Activated T-cell treated with anti-CD3 and anti-CD28 coated beads for 24 hours (primary cell): ENCODE data around the gene PLXNB3.
"Not testable (repeated sequence)": the region's sequence is repeated elsewhere in the genome, so short reads cannot be mapped to it uniquely, and the experiment has no call there.

Experiments
- DNase-seq: peaks from one replicate; pipeline ENCODE4 v3.0.0-alpha.2; 2020; ENCODE audit warnings: low read depth

PLXNB3 gene

GRCh38 chrX:153763989-153764755 is at the start of gene PLXNB3:
PLXNB3 (plus strand) TSS chrX:153764249; CDS start chrX:153765536, 1,287 bp downstream.
- peak; percentile 52 for DNase-seq

- DNase-seq, result no peak
These were observed 49.8 kb upstream of the PLXNB3 start for GRCh38 chrX:153714256-153714655.

GRCh38 chrX:153717445-153717844 is 46.6 kb upstream of the PLXNB3 start:
- DNase-seq, result no peak

- DNase-seq, result no peak
These were observed 44.8 kb upstream of the PLXNB3 start for GRCh38 chrX:153719238-153719637.

- DNase-seq, result no peak
These were observed 44.3 kb upstream of the PLXNB3 start for GRCh38 chrX:153719701-153720100.

DNA sequence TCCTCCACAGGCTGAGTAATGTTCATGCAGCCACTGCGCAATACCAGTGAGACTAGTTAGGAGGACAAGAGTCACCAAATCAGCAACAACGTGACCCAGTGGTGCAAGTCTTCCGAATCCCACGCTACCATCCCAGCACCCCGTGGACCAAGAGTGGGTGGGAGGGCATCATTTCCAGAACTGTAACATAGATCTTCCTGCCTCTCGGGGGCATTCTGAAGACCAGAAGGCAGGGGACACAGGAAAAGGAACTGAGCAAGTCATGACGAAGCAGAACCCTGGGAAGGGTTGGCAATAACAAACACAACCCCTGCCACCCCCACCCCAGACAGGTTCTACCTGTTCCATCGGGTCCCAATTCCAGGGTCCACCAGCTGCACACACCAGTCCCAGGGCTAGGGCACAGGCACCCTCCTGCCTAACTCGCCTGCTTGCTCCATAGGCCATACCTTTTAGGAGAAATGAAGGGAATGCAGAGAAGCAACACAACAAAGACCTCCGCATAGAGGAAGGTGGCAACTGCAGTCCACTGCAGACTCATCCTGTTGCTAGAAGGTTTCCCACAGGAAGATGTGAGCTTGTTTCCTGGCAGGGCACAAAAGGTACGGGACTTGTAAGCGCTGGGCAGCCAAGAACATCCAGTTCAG is 41.2 kb upstream of the PLXNB3 start:
- DNase-seq, result no peak

DNA sequence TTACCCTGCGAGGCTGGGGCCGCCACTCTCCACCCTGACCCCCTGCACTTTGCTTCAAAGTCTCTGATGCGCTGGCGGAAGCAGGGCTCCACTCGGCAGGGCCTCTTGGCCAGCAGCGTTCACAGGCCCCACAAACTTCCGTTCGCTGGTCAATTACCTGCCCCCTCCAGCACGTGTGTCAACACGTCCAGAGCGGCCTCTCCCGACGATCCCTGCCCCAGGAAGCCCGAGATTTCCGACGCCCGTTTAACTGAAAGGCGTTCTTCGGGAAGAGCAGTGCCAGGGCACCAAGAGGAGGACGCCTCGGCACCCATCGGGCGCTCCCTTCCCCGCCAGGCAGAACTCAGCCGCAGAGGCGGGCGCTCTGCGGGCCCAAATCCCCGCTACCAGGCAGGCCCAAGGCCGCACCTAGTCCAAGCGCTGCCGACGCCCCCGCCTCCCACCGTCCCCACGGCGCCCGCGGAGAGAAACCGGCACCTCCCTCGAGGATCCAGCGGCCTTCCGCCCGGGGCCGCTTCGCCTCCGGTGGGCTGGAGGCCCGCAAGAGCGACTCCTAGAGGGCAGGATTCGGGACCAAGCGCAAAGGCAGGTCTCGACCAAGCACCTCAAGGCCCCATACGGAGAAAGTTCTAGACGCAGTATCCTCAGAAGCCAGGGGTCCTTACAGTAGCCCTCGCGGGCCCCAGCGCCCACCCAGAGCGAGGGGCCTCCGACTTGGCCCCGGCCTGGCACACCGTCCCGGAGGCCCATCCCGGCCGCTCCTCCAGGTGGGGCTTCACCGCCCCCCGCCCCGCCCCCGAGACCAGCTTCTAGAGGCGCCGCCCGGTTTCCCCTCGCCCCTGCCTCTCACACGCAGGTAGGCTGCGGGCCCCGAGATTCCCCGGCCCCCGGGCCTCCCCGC is 40.4 kb upstream of the PLXNB3 start:
- peak; percentile 51 for DNase-seq

- peak; percentile 80 for DNase-seq
These were observed 39.6 kb upstream of the PLXNB3 start, which contains the start of the genes ABCD1 and BCAP31 for GRCh38 chrX:153724252-153725038. ABCD1 (plus strand) TSS chrX:153724856; CDS start chrX:153725267, 411 bp downstream. BCAP31 (minus strand) TSS chrX:153724387; CDS start chrX:153723244, 1,143 bp downstream.

DNA sequence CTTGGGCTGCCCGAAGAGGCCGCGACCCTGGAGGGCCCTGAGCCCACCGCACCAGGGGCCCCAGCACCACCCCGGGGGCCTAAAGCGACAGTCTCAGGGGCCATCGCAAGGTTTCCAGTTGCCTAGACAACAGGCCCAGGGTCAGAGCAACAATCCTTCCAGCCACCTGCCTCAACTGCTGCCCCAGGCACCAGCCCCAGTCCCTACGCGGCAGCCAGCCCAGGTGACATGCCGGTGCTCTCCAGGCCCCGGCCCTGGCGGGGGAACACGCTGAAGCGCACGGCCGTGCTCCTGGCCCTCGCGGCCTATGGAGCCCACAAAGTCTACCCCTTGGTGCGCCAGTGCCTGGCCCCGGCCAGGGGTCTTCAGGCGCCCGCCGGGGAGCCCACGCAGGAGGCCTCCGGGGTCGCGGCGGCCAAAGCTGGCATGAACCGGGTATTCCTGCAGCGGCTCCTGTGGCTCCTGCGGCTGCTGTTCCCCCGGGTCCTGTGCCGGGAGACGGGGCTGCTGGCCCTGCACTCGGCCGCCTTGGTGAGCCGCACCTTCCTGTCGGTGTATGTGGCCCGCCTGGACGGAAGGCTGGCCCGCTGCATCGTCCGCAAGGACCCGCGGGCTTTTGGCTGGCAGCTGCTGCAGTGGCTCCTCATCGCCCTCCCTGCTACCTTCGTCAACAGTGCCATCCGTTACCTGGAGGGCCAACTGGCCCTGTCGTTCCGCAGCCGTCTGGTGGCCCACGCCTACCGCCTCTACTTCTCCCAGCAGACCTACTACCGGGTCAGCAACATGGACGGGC is 38.8 kb upstream of the PLXNB3 start:
- no peak for DNase-seq

DNA sequence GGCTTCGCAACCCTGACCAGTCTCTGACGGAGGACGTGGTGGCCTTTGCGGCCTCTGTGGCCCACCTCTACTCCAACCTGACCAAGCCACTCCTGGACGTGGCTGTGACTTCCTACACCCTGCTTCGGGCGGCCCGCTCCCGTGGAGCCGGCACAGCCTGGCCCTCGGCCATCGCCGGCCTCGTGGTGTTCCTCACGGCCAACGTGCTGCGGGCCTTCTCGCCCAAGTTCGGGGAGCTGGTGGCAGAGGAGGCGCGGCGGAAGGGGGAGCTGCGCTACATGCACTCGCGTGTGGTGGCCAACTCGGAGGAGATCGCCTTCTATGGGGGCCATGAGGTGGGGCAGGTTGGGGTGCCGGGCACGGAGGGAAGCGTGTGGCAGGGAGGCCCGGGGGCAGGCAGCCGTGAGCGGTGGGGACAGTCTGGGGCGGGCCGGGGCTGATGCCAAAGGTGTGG is 38.2 kb upstream of the PLXNB3 start:
- DNase-seq, result no peak

DNA sequence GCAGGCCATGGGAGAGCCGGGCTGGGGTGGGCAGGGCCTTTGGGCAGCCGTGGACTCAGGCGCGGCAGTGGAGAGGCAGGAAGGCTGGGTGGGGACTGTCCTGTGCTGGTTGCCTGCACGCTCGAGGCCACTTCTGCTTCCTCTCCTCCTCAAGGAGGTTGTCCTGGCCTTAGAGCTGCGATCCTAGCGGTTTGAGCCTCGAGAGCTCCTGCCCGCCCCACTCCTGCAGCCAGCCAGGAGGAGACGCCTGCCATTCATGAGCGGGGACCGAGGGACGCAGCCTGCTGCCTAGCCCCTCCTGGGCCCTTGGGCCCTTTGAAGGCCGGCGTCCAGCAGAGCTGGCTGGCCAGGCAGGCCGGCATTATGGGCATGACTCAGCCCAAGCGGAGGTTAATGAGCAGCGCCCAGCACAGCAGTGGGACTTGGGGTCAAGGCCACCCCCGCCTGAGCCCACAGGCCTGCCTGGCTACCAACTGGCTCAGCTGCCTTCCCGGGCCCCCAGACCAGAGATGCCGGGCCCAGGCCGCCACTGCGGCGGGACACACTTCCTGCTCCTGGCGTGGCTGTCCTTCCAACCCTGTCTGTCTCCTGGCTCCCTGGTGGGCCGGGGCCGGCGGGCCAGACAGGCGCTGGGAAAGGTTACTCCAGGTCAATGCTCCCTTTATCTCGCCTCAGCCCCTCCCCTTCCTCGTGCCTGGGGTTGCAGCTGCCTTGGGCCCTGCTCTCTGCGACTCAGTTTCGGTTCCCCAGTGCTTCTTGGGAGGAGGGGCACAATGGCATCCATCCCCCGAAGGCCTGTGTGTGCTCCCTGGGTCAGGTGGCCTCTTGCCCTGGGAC is 37.5 kb upstream of the PLXNB3 start:
- no peak for DNase-seq

GRCh38 chrX:153727123-153727931 is 36.7 kb upstream of the PLXNB3 start:
- no peak for DNase-seq

DNA sequence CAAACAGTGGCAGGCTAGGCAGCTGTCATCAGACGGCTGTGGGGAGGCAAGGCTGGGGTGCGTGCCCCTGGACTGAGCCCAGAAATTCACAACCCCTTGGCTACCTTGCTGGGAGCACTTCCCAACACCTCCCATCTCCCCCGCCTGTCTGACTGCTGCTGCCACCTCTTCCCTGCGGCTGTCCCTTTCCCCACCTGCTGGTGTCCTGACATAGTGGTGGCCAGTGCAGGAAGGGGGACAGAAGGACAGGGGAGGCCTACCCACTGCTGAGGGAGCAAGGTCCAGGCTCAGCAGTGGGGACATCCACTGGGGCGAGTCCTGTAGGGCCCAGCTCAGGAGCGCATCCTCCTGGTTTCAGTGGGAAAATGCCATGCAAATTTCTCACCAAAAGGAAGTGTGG is 36.0 kb upstream of the PLXNB3 start:
- no peak for DNase-seq

- DNase-seq, result no peak
These were observed 35.0 kb upstream of the PLXNB3 start for GRCh38 chrX:153728951-153729631.

DNA sequence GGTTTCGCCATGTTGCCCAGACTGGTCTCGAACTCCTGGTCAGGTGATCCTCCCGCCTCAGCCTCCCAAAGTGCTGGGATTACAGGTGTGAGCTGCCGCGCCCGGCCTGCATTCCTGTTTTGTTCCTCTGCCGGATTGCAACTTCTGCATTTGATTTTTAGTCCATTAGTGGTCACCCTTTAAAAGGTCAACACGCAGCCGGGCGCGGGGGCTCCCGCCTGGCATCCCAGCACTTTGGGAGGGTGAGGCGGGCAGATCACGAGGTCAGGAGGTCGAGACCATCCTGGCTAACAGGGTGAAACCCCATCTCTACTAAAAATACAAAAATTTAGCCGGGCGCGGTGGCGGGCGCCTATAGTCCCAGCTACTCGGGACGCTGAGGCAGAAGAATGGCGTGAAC is 33.9 kb upstream of the PLXNB3 start:
- not testable (repeated sequence) for DNase-seq

GRCh38 chrX:153731117-153731844 is 32.8 kb upstream of the PLXNB3 start:
- DNase-seq, result no peak

GRCh38 chrX:153731845-153732215 is 32.2 kb upstream of the PLXNB3 start:
- no peak for DNase-seq

GRCh38 chrX:153732401-153732800 is 31.6 kb upstream of the PLXNB3 start:
- no peak for DNase-seq
